NCI-H2227 treated with DMSO at 0.1 percent for 48 hours (cell line): ENCODE results near the gene MYL2.

Experiments used
- DNase-seq: peaks from one replicate; lab custom pipeline; 2025; lab: John Stamatoyannopoulos, UW

Gene MYL2

GRCh38 chr12:110896559-110896958 is 23.8 kb downstream of the MYL2 start:
- no peak for DNase-seq

GRCh38 chr12:110893956-110894355 is 26.4 kb downstream of the MYL2 start:
- DNase-seq: no peak

- DNase-seq: no peak
These were observed 31.0 kb downstream of the MYL2 start for GRCh38 chr12:110889361-110889760.

- DNase-seq: no peak
These were observed 32.0 kb downstream of the MYL2 start for GRCh38 chr12:110888256-110888991.

GRCh38 chr12:110885152-110885840 is 35.1 kb downstream of the MYL2 start:
- peak; percentile 37 for DNase-seq

- DNase-seq: no peak
These were observed 37.1 kb downstream of the MYL2 start for GRCh38 chr12:110883251-110883650.

- no peak for DNase-seq
These were observed 39.7 kb downstream of the MYL2 start for GRCh38 chr12:110880651-110881050.

GRCh38 chr12:110874781-110875180 is 45.6 kb downstream of the MYL2 start:
- DNase-seq: no peak

GRCh38 chr12:110874351-110874750 is 46.0 kb downstream of the MYL2 start:
- DNase-seq: no peak

- DNase-seq: no peak
These were observed 48.3 kb downstream of the MYL2 start for GRCh38 chr12:110872100-110872499.

- no peak for DNase-seq
These were observed 50.6 kb downstream of the MYL2 start for GRCh38 chr12:110869803-110870202.

GRCh38 chr12:110869026-110869425 is 51.4 kb downstream of the MYL2 start:
- DNase-seq: no peak

- no peak for DNase-seq
These were observed 54.9 kb downstream of the MYL2 start for GRCh38 chr12:110865521-110865920.

GRCh38 chr12:110863161-110863560 is 57.2 kb downstream of the MYL2 start:
- DNase-seq: no peak

- no peak for DNase-seq
These were observed 58.0 kb downstream of the MYL2 start for GRCh38 chr12:110862329-110862728.

GRCh38 chr12:110861729-110862128 is 58.6 kb downstream of the MYL2 start:
- no peak for DNase-seq
